Peyer's patch (tissue), 4 donors: ENCODE results near the gene MYO15A.
"Not testable (repeated sequence)": the region's sequence is repeated elsewhere in the genome, so short reads cannot be mapped to it uniquely, and the experiment has no call there.

Experiments
- POLR2A ChIP-seq, 2 donors: fragments of 450-650 bp; IDR thresholded peaks; one replicate each; pipeline ENCODE4 v1.5.1; 2017; ENCODE audit warnings: antibody characterized with exemption in 2 of 2, mild to moderate bottlenecking in 2 of 2, moderate library complexity in 2 of 2
- TF ChIP-seq, protein P1 (sequence below), 6 experiments: fragments of 450-650 bp in 4 of 6; fragments of 200-600 bp in 2 of 6; sonication (generic) in 1 of 6; IDR thresholded peaks; one replicate each; pipeline ENCODE4 v1.5.1; 2017 to 2019; ENCODE audit warnings: antibody characterized with exemption in 6 of 6, mild to moderate bottlenecking in 3 of 6, moderate library complexity in 1 of 6

DNA sequence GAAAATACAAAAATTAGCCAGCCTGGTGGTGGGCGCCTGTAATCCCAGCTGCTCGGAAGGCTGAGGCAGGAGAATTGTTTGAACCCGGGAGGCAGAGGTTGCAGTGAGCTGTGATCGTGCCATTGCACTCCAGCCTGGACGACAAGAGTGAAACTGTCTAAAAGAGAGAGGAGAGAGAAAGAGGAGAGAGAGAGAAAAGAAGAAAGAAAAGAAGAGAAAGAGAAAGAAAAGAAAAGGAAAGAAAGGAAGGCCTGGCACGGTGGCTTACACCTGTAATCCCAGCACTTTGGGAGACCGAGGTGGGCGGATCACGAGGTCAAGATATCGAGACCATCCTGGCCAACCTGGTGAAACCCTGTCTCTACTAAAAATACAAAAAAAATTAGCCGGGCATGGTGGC lies 108.3 kb downstream of the MYO15A start:
- TF ChIP-seq, protein P1, sequence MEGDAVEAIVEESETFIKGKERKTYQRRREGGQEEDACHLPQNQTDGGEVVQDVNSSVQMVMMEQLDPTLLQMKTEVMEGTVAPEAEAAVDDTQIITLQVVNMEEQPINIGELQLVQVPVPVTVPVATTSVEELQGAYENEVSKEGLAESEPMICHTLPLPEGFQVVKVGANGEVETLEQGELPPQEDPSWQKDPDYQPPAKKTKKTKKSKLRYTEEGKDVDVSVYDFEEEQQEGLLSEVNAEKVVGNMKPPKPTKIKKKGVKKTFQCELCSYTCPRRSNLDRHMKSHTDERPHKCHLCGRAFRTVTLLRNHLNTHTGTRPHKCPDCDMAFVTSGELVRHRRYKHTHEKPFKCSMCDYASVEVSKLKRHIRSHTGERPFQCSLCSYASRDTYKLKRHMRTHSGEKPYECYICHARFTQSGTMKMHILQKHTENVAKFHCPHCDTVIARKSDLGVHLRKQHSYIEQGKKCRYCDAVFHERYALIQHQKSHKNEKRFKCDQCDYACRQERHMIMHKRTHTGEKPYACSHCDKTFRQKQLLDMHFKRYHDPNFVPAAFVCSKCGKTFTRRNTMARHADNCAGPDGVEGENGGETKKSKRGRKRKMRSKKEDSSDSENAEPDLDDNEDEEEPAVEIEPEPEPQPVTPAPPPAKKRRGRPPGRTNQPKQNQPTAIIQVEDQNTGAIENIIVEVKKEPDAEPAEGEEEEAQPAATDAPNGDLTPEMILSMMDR (IDR thresholded peaks at IDR 0.05), result not testable (repeated sequence)
- not testable (repeated sequence) for TF ChIP-seq POLR2A (IDR thresholded peaks at IDR 0.05)
